GM21423 (cell line): ENCODE results near the gene LZTS3.
"Not testable (repeated sequence)": the region's sequence is repeated elsewhere in the genome, so short reads cannot be mapped to it uniquely, and the experiment has no call there.

ENCODE experiments used
- ATAC-seq: cut with Tn5 transposase; IDR thresholded peaks from one replicate; pipeline ENCODE4 v1.9.1; 2021; ENCODE audit warnings: mild to moderate bottlenecking, moderate library complexity; ENCODE audit not compliant: unreplicated experiment

The LZTS3 gene

DNA sequence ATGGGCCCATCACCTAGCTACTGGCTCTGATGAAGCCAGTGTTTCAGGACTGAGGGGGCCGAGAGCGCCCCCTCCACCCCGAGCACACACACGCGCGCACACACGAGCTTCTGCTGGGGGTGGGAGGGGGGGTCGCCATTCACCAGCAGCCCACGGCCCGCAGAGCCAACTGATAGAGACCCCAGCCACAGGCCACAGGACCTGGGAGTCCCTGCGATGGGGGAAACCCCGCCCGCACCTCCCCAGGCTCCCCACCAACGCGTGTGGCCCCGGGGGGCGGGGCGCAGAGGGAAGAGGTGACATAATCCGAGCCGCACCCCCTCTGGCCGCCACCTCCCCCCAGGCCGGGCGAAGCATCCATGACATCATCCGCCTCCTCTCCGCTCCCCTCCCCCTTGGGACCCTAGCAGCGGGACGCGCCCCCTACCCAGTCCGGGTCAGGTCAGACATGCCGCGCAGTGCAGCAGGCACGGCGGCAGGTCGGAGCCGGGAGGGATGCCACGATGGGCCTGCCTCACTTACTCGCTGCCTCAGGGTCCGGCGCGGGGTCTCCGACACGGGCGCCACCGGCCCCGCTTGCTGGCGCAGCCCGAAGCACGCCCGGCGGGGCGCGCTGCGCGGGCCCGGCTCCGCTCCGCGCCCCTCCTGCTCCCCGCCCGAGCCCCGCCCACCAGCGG, at the start of gene LZTS3:
TSS of gene LZTS3 (minus strand) at position 617 of the 677 bp plus-strand sequence. CDS start 6,386 bp downstream, outside the sequence.
- ATAC-seq = peak; percentile 46

DNA sequence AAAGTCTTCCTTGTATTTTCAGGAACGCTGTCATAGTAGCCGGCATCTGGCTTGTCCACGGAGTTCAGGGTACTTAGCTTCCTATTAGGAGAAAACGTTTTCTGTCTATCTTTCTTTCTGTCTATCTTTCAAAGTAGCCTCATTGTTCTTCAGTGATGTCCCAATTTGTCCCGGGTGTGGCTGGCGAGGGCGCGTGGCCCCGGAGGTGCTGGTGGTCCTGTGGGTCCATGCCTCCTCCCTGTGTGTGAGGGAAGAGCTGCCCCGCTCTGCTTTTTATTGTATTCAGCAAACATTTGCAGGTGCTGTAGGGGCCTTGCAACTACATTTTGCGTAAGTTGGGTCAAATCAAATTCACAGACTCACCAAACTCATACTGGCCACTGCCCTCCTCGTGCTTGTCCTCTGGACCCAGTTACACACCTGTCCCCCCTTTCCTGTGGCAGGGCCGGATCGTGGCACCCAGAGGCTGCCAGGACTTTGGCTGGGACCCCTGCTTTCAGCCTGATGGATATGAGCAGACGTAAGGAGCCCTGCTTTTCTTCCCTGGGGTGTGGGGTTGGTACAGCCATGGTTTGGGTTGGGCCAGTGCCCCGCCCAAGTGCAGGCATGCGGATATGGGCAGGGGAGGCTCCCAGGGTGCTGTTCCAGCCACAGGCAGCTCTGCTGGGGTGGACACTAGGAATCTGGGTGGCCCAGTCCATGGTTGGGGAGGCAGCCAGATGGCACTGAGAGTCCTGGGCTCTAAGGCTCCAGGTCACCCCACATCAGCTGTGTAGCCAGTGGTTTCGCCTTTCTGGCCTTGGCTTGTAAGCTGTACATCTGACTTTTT, 48.3 kb upstream of the LZTS3 start:
- no peak for ATAC-seq

DNA sequence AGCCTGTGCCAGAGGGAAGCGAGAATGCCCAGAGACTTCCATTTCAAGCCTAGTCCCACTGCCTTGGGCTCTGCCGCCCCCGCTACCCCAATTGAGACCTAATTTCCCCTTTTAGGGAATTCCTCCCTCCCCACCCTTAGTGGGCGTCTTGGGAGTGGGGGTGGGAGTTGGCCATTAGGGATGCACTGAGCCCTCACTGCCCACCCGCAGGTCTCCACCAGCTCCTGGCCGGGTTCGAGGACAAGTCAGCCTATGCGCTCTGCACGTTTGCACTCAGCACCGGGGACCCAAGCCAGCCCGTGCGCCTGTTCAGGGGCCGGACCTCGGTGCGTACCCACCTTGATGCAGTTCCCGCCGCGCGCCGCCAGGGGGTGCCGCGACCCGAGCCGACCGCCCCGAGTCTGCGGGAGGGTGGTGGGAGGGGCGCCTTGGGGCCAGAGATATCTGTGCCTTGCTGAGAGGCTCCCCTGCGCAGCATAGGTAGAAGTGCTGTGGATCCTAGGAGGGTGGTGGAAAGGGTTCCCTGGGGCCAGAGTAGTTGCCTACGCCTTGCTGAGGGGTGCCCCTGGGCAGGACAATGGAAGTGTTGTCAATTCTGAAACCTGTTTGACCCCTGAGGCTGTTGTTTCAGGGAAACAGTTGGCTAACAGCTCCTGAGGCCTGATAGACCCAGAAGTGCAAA, 45.1 kb upstream of the LZTS3 start:
- ATAC-seq = peak; percentile 41

DNA sequence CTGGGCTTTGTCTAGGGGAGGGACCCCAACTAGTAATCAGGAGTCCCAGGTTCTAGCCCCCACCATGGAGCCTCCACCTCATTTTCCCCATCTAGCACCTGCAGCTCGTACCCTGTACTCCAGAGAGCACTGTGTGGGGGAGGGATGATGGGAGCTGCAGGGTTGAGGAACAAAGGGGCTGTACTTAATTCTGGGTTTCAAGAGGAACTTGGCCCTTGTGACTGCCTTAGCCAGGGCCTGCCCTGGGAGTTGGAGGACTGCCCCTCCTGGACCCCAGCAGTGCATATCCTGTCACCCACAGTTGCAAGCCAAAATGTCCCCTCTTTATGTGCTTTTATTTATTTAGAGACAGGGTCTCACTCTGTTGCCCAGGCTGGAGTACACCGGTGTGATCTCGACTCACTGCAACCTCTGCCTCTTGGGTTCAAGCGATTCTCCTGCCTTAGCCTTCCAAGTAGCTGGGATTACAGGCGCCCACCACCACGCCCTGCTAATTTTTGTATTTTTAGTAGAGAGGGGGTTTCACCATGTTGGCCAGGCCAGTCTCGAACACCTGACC, 42.1 kb upstream of the LZTS3 start:
- not testable (repeated sequence) for ATAC-seq

DNA sequence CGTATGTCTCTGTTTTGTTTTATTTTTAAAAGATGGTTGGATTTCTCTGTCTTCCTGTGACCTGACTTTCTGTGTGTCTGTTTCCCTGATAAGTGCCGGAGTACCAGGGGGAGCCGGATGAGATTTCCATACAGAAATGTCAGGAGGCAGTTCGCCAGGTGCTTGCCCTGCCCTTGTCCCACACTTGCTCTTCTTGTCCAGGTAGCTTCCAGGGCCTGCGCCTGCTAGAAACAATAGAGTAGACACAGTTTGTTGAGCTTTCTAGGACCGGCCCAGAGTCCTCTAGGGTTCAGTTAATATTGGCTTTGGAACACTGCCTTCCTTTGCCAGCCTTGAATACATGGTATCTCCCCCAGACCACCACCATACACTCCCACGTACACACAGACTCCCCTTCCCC, 39.9 kb upstream of the LZTS3 start:
- ATAC-seq = no peak

DNA sequence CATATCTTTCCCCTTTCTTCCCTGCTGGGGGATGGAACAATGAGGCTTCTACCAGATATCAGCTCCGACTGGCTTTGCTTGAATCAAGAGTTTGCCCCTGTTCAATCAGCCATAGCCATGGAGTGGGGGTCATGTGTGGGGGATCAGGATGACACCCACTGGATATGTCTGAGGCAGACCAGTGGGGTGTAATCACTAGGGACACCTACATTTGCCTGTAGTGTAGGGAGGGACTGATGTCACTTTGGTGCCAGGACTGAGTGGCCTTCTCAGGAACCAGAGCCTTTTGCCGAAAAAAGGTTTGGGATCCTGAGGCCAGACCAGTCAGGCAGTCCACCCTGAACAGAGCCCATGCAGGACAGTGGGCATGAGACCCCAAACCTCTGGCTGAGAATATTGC, 37.0 kb upstream of the LZTS3 start:
- no peak for ATAC-seq

DNA sequence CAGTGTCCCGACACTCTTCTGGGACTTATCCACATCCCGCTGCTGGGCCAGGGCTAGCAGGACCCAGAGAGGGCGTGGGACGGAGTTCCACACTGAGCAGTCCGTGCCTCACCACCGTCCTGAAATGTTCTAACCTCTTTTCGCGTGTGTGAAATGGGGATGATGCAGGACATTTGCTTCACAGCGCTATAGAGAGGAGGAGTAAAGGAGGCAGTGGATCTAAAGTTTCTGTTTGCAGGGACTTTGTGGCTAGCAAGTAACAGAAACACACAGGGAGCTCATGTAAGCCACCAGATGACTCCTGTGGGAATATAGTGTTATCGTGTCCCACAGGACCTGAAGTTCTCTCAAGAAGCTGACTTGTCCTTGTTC, 36.6 kb upstream of the LZTS3 start:
- no peak for ATAC-seq

DNA sequence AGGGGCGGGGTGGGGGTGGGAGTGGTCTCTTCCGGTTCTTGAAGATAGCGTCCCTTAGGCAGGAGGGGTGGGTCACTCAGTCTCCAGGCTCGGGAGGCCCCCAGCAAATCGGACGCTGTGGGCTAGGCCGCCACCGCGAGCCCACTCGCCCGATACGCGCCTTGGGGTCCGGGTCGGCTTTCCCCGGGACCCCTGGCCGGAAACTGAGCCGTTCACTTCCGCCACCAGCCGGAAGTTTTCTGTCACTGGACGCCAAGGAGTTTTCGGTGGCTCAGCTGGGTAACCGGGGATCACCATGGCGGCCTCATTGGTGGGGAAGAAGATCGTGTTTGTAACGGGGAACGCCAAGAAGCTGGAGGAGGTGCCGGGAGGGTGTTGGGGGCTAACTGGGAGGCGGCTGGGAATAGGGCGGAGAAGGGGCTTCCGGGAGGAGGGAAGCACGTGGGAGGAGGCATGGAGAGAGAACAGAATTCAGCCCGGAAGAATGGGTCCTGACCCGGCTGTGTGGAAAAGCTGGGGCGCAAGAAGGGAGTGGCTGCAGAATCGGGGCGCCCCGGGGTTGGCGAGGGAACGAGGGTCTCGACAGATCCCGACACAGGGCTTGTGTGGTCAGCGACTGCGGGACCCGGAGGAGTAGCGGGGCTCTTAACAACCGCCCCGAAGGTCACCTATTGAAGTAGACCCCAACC, 36.1 kb upstream of the LZTS3 start, which contains the start of gene ITPA:
TSS of gene ITPA (plus strand) at position 242 of the 689 bp plus-strand sequence. CDS start at position 296, 54 bp downstream.
- ATAC-seq = peak; percentile 42

DNA sequence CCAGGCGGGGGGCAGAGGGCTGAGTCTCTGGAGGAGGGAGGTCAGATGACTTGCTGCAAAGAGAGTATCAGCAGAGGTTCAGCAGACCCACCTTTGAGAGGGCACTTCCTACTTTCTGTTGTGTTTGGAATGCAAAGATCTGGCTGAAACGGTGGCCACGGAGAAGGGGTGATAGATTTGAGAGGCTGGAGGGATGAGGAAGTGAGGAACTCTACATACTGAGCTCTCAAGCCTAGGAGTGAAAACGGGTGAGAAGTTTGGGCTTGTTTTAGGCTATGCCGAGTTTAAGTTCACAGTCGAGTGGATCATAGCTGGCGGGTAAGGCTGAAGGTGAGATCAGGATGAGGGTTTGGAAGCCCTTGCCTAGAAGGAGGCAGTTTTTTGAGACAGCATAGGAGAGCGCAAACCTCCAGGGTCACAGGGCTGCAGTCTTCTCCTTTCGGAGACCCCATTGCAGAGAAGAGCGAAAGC, 35.5 kb upstream of the LZTS3 start:
- ATAC-seq = peak; percentile 4

DNA sequence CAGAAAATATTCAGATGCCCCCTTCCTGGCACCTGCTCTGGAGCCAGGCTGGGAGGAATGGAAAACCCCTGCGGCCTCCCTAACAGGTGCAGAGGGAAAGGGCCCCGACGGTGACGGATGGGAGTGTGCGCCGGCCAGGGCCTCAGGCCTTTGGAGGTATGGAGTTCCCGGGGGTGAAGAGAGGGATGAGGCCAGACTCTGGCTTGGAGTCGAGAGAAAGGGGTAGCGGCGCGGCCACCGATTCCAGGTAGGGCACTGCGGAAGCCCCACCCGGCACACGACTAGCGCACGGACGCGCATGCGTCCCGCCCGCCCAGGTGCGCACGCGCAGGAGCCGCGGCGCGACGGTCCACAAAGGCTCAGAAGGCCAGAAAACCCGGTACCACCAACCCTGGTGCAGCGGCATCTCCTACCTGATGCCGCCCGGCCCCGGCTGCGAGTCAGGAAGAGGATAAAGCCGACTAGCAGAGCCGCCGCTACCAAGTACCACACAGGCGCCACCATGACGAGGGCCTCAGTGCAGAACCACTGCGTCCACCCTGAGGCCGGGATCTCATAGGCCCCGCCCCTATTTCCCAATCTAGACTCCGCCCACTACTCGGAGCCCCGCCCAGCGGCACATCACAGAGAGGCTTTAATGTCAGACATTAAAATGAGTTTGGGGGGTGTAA, 30.9 kb upstream of the LZTS3 start, which contains the start of gene DDRGK1:
TSS of gene DDRGK1 (minus strand) at position 559 of the 671 bp plus-strand sequence. CDS start at position 504, 55 bp downstream.
- peak; percentile 80 for ATAC-seq

DNA sequence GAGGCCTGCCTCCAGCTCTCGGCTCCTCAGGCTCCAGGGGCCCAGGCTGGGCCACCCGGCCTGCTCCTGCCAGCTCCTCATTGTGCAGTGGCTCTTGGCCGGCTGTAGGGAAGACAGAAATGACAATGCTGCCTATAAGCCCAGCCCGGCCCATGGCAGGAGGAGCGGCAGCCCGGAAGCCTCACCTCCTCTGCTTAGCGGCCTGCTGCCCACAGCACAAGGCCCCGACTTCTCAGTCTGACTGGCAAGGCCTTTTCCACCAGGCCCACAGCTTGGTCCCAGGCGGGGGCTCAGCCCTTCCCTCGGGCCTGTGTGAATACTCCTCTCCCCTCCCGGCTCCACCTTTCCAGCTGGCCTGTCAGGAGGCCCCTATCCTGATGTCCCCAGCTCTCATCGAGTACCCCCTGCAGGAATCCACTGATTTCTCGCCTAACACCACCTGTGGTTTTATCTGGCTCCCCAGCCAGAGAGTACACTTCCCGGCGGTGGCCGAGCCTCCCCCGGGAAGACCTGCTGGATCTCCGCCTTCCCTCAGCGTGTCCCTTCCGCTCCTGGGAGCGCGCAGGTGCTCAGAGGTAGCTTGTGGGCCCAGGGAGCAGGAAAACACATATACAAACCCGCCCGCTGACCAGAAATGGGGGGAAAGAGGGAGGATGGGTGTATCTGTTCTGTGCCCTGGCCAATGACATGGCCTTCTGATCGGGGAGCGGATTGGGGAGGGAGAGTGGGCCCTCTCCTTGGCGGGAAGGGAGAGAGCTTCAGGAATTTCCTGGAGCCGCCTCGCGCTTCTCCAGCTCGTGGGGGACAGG, 30.2 kb upstream of the LZTS3 start:
- ATAC-seq = peak; percentile 9

DNA sequence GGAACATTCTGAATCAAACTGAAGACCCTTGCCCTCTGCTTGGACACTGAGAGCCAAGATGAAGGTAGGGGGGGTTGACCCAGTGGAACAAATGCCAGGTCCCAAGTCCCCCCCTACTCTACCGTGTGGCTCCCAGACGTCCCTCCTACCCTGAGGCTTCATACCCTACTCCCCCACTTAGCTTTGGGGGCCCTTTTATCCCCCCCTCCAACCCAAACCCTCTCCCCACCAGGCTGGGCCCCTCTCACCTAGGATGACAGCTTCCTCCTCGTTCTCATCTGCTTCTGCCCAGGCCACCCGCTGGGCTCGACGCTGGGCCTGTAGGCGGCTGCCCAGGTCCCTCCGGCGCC, 29.6 kb upstream of the LZTS3 start:
- ATAC-seq = no peak

DNA sequence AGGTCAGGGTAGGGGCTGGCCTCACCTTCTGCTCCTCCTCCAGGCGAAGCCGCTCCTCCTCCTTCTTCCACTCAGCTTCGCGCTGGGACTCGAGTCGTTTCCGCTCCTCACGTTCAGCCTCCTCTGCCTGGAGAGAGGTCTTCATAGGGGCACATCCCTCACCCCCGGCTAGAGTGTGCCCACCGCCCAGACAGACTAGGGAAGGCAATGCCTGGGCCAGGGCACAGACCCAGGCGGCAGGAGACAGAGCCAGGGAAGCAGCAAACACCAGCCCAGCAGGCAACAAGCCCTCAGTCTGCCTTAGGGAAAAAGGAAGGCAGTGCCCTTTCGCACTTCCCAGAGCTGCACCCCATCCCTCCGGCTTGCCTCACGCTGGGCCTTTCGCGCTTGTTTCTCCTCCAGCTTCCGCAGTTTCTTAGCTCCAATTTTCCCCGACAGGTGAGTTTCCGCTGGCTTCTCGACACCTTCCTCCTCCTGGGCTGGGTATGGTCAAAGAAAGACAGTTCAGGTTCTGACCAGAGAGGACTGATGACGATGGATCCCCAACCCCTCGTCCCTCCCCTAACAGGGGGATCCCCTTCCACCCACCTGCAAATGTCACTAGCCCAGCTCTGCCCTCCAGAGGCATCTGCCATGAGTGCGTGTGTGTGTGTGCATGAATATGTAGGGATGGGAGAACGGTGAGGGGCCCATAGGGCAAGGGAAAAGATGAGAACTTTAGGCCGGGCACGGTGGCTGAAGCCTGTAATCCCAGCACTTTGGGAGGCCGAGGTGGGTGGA, 26.8 kb upstream of the LZTS3 start:
- no peak for ATAC-seq

DNA sequence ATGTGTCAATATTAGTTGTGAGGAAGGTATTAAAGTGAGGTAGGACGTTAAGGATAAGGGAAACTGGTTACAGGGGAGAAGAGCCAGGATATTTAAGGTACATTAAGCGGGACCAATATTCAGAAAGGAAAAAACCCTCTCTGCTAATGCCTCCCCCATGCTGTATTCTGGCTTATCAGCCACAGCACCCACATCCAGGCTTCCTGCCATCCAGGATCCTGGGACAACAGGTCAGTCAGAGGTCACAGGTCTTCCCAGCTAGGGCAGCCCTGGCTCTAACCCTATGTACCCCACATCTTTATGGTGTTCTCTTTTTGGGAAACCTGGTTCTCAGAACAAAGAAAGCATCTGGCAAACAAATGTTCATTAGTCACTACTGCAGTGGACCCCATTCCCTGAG, 25.9 kb upstream of the LZTS3 start:
- no peak for ATAC-seq

DNA sequence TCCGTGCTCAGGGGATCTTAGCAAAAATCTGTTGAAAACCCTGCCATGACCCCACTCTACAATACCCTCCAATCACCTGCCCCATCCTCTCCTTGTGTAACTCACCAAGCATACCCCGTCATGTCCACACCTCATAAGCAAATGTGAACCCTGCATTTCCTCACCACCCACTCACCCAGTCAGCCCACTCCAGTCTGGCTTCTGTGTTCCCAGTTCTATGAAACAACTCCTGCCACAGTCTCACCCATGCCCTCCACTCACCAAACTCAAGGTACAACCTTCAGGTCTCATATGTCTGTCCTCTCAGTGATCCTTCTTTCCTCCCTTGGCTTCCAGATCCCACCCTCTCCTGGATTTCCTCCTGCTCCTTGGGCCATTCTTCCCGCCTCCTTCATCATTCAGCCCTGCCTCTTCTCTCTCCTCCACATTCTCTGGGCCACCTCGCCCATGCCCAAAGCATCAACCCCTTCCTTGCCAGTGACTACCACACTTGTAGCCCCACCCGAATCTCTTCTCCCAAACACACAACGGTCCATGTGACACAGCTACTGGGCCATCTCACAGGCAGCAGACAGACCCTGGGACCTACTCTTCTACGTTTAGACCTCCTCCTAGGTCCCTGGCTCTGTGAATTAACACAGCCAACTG, 22.4 kb upstream of the LZTS3 start:
- ATAC-seq = no peak

DNA sequence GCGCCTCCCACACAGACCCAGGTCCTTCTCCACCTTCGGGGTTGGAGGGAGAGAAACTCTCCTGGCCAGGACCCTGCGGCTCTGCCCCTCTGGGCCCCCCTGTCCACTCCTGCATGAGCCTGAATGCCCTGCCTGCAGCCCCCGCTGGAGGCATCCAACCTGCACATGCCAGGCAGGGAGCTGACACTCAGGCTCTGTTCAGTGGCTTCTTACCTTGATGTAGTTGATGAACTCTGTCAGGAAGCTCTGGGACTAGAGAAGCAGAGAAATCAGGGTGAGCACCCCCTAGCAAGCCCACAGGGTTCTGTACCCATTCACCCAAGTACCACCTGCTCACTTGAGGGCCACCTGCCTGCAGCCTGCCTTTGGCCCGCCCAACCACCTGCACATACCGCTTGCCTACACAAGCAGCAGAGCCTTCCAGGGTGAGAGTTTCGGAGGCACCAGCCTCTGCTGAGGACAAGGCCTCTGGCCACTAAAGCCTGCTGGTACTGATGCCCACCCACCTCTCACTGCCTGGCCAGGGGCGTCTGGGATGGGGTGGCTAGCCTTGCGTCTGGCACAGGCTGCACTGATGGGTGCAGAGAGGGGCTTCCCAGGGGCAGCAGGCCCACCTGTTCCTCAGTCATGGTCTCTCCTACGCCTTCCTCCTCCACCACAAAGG, 21.4 kb upstream of the LZTS3 start:
- no peak for ATAC-seq
